B cell (primary cell): Measurements from ENCODE around the gene SH2D5. TPM values are rescaled to one million over a fixed set of nuclear protein-coding genes. Genes with fewer than 3 reads are reported as not detected.

Experiments
- ATAC-seq: fragments of 200-7000 bp; cut with Tn5 transposase; one replicate; pipeline ENCODE4 v1.10.0; 2021; ENCODE audit warnings: low read depth, mild to moderate bottlenecking, moderate number of reproducible peaks, moderate library complexity
- CTCF ChIA-PET: fragments of 350-600 bp; sonication (Branson Sonifier 250); formaldehyde crosslinking; loops from one replicate; lab custom pipeline; 2021; ENCODE audit warnings: antibody characterized with exemption, inconsistent platforms; lab: Charles Lee
- POLR2A ChIA-PET: fragments of 350-600 bp; sonication (Branson Sonifier 250); formaldehyde crosslinking; loops from one replicate; lab custom pipeline; 2021; ENCODE audit warnings: antibody characterized with exemption; lab: Charles Lee
- DNase-seq: peaks from one replicate; pipeline ENCODE4 v3.0.0; 2013
- H2AFZ ChIP-seq: 2 replicates; pipeline ENCODE4 v1.6.1; 2012; ENCODE audit warnings: mild to moderate bottlenecking, low read depth, low read length; ENCODE audit not compliant: insufficient read depth, poor library complexity, severe bottlenecking
- H3K27ac ChIP-seq, 2 donors: 1 replicate in 1 of 2; 2 replicates in 1 of 2; pipeline ENCODE4 v1.5.1; 2012 to 2013; ENCODE audit warnings: low read length in 2 of 2, mild to moderate bottlenecking in 2 of 2, moderate library complexity in 1 of 2
- H3K27me3 ChIP-seq, 4 experiments: fragments of 200-600 bp in 1 of 4; sonication (generic) in 1 of 4; replicated peaks in 1 of 4; 1 replicate in 2 of 4; 2 replicates in 2 of 4; pipeline versions ENCODE4 v1.6.1 to v1.7.0; 2013 to 2016; ENCODE audit warnings: low read length in 3 of 4, mild to moderate bottlenecking in 2 of 4, mixed read lengths in 1 of 4, moderate library complexity in 1 of 4; ENCODE audit not compliant: insufficient read depth in 4 of 4, control insufficient read depth in 3 of 4; ENCODE audit errors: control extremely low read depth in 1 of 4
- H3K36me3 ChIP-seq, 2 experiments: replicated peaks in 1 of 2; 1 replicate in 1 of 2; 2 replicates in 1 of 2; pipeline versions ENCODE4 v1.6.1 to v1.7.1; 2013; ENCODE audit warnings: low read length in 1 of 2; ENCODE audit not compliant: insufficient read depth in 2 of 2, control insufficient read depth in 1 of 2; ENCODE audit errors: control extremely low read depth in 1 of 2, extremely low read depth in 1 of 2
- H3K4me1 ChIP-seq, 2 donors: fragments of 200-600 bp in 1 of 2; sonication (generic) in 1 of 2; 1 replicate in 1 of 2; 2 replicates in 1 of 2; pipeline versions ENCODE4 v1.5.1 to v1.6.1; 2013 to 2017; ENCODE audit warnings: low read length in 2 of 2; ENCODE audit not compliant: control insufficient read depth in 2 of 2, insufficient read depth in 2 of 2
- H3K4me2 ChIP-seq: replicated peaks from 2 replicates; pipeline ENCODE3; 2012; ENCODE audit warnings: mild to moderate bottlenecking, low read depth, low read length; ENCODE audit not compliant: poor library complexity, severe bottlenecking
- H3K4me3 ChIP-seq, 5 experiments: fragments of 200-600 bp in 1 of 5; sonication (generic) in 1 of 5; 1 replicate in 3 of 5; 2 replicates in 2 of 5; pipeline versions ENCODE4 v1.5.1 to v1.7.0; 2011 to 2016; ENCODE audit warnings: low read length in 4 of 5, mild to moderate bottlenecking in 4 of 5, low read depth in 2 of 5, control low read depth in 1 of 5, moderate library complexity in 1 of 5; ENCODE audit not compliant: insufficient read depth in 1 of 5; ENCODE audit errors: control extremely low read depth in 1 of 5, extremely low read depth in 1 of 5
- H3K79me2 ChIP-seq: fragments of 200-600 bp; sonication (generic); one replicate; pipeline ENCODE4 v1.6.0; 2016; ENCODE audit warnings: low read length; ENCODE audit not compliant: control insufficient read depth, insufficient read depth
- H3K9ac ChIP-seq: fragments of 200-600 bp; sonication (generic); 2 replicates; pipeline ENCODE4 v1.6.1; 2017; ENCODE audit warnings: mild to moderate bottlenecking, low read length, moderate library complexity
- H3K9me3 ChIP-seq, 3 donors: one replicate each; pipeline versions ENCODE4 v1.6.1 to v1.7.1; 2013; ENCODE audit warnings: low read length in 2 of 3; ENCODE audit not compliant: control insufficient read depth in 2 of 3, insufficient read depth in 1 of 3; ENCODE audit errors: control extremely low read depth in 1 of 3
- H4K20me1 ChIP-seq: 2 replicates; pipeline ENCODE4 v1.6.0; 2012; ENCODE audit warnings: mild to moderate bottlenecking, low read length; ENCODE audit not compliant: insufficient read depth, control insufficient read depth, poor library complexity, severe bottlenecking
- H3K27ac Mint-ChIP-seq: one replicate; pipeline ENCODE4 v1.8.0; 2021; ENCODE audit warnings: mixed read lengths
- H3K27me3 Mint-ChIP-seq: one replicate; pipeline ENCODE4 v1.8.0; 2021; ENCODE audit warnings: mixed read lengths
- H3K4me1 Mint-ChIP-seq: one replicate; pipeline ENCODE4 v1.8.0; 2021; ENCODE audit warnings: mixed read lengths
- H3K4me3 Mint-ChIP-seq: one replicate; pipeline ENCODE4 v1.8.0; 2021; ENCODE audit warnings: mixed read lengths
- H3K9me3 Mint-ChIP-seq: one replicate; pipeline ENCODE4 v1.8.0; 2022; ENCODE audit warnings: mixed read lengths; ENCODE audit not compliant: insufficient read depth
- EZH2 ChIP-seq: IDR thresholded peaks from 2 replicates; pipeline ENCODE4 v1.6.1; 2012; ENCODE audit warnings: borderline replicate concordance, low read depth, mild to moderate bottlenecking, moderate library complexity, low read length; ENCODE audit not compliant: insufficient read depth, poor library complexity, severe bottlenecking
- WGBS: methylation state at CpG from one replicate; pipeline ENCODE4 v1.1.5; 2013; ENCODE audit warnings: missing lambda C conversion rate; ENCODE audit not compliant: insufficient coverage; 5-methylcytosine and 5-hydroxymethylcytosine counted together
- intact Hi-C: fragments of 100-400 bp; cut with micrococcal nuclease; formaldehyde crosslinking; loops from one replicate; pipeline ENCODE4 v1.10.0; 2022
- polyA plus RNA-seq: library from polyadenylated mRNA; depleted of rRNA; stranded (reverse); fragments of >200 nt; gene quantifications from 2 replicates; pipeline ENCODE4 v1.2.3, GENCODE V29; 2012
- total RNA-seq, 2 donors: library from RNA; stranded (reverse); fragments of 120-200 nt in 1 of 2; gene quantifications; 1 replicate in 1 of 2; 2 replicates in 1 of 2; pipeline versions ENCODE4 v1.2.3 to v1.2.4, GENCODE V29; 2013 to 2022
- TF ChIP-seq, protein P1 (sequence below): fragments of 200-600 bp; IDR thresholded peaks from one replicate; pipeline ENCODE4 v1.8.0; 2022; ENCODE audit warnings: antibody characterized with exemption, mild to moderate bottlenecking

Gene SH2D5
- total and polyA plus RNA-seq, 2 donors (not counting 1 experiment from before 2014, with no cell fraction given), result 0.30 TPM; not detected in 1

DNA sequence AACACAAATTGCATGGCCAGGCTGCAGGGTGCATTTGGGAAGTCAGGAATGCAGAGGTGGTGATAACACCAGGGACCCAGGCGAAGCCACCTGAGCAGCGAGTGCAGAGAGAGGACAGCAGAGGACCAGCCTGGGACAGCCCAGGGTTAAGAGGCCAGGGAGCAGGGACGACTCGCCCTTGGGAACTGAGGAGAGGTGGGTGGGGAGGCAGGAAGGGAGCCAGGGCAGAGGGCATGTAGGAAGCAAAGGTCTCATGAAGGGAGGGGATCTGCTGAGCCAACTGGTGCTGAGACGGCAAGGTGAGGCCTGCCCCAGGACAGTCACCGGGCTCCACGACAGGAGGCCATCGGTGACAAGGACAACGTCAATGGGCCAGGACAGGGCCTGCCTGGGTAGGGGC, 31.1 kb downstream of the SH2D5 start:
- 94% methylated on average over 9 of the region's 9 CpGs for WGBS
- Mint-ChIP-seq H3K4me3 (no peak overlapping the region), H3K9me3 (no peaks in the 10 kb centered on the region), H3K27me3 (no peaks in the 10 kb centered on the region), H3K27ac (no peak overlapping the region), H3K4me1 (no peaks in the 10 kb centered on the region)
- H3K27ac ChIP-seq, result no peak overlapping the region
- ATAC-seq, result no peak
- CTCF ChIA-PET, result interaction anchor here (1.3 kb wide), 1 partner anchor 494 kb away, joined by 7 read pairs; no protein-coding TSS in a partner anchor
- H3K4me1 ChIP-seq, result peaks cover 0 to 4% of the 10 kb centered on the region in 2 donors
- H3K9me3 ChIP-seq, result no peaks in the 10 kb centered on the region
- no peak overlapping the region for H2AFZ ChIP-seq
- H4K20me1 ChIP-seq, result no peaks in the 10 kb centered on the region
- H3K79me2 ChIP-seq, result no peaks in the 10 kb centered on the region
- no peaks in the 10 kb centered on the region for H3K27me3 ChIP-seq
- no peak overlapping the region for H3K4me3 ChIP-seq
- no peak for DNase-seq
- H3K4me2 ChIP-seq, result no peak overlapping the region
- TF ChIP-seq, protein P1, sequence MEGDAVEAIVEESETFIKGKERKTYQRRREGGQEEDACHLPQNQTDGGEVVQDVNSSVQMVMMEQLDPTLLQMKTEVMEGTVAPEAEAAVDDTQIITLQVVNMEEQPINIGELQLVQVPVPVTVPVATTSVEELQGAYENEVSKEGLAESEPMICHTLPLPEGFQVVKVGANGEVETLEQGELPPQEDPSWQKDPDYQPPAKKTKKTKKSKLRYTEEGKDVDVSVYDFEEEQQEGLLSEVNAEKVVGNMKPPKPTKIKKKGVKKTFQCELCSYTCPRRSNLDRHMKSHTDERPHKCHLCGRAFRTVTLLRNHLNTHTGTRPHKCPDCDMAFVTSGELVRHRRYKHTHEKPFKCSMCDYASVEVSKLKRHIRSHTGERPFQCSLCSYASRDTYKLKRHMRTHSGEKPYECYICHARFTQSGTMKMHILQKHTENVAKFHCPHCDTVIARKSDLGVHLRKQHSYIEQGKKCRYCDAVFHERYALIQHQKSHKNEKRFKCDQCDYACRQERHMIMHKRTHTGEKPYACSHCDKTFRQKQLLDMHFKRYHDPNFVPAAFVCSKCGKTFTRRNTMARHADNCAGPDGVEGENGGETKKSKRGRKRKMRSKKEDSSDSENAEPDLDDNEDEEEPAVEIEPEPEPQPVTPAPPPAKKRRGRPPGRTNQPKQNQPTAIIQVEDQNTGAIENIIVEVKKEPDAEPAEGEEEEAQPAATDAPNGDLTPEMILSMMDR, result no peak
- no peak for TF ChIP-seq EZH2
- no peak overlapping the region for H3K9ac ChIP-seq
- H3K36me3 ChIP-seq, result no peaks in the 10 kb centered on the region
- POLR2A ChIA-PET, result no interaction called here
- intact Hi-C loops, result no loop called here

DNA sequence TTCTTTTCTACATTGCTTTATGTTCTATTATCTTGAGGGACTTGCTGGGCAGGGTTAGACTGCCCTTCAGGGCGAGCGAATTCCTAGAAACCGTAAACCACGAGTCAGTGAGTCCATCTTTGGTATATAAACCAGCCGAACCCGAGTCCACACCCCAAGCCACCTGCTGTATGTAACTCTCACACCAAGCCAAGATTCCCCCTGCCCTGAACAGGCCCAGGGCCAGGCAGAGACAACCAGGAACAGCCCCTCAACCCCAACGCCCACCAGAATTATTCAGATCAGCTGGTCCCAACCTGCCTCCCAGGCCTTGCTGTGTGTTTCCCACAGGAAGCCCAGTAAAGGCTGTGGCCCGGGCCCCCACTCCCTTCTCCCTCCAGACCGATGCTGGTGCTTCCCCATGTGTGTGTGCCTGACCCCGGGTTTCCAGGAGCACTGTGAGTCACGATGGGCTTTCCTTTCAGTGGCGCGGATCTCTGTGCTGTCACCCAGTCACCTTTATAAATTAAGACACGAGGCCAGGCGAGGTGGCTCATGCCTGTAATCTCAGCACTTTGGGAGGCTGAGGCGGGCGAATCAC, 31.8 kb downstream of the SH2D5 start:
- intact Hi-C loops, result no loop called here
- no peak overlapping the region for H3K4me2 ChIP-seq
- no peak for ATAC-seq
- H2AFZ ChIP-seq, result no peak overlapping the region
- H3K27me3 Mint-ChIP-seq, result no peaks in the 10 kb centered on the region
- H3K27me3 ChIP-seq, result no peaks in the 10 kb centered on the region
- H3K9ac ChIP-seq, result no peak overlapping the region
- no peaks in the 10 kb centered on the region for H3K79me2 ChIP-seq
- no peak for DNase-seq
- ChIA-PET CTCF (interaction anchor here (7.6 kb wide), 1 partner anchor 494 kb away, joined by 130 read pairs; no protein-coding TSS in a partner anchor), POLR2A (no interaction called here)
- no peaks in the 10 kb centered on the region for H3K9me3 Mint-ChIP-seq
- peaks cover 0 to 8% of the 10 kb centered on the region in 2 donors for H3K4me1 ChIP-seq
- H3K9me3 ChIP-seq, result no peaks in the 10 kb centered on the region
- TF ChIP-seq, protein P1, result no peak
- no peak for TF ChIP-seq EZH2
- H4K20me1 ChIP-seq, result no peaks in the 10 kb centered on the region
- H3K4me3 Mint-ChIP-seq, result no peak overlapping the region
- no peak overlapping the region for H3K27ac ChIP-seq
- no peak overlapping the region for H3K4me3 ChIP-seq
- no peaks in the 10 kb centered on the region for H3K36me3 ChIP-seq
- peaks cover 4% of the 10 kb centered on the region for H3K4me1 Mint-ChIP-seq
- no peak overlapping the region for H3K27ac Mint-ChIP-seq
- WGBS, result 92% methylated on average over 15 of the region's 17 CpGs
